Measurements from ENCODE around the gene CSGALNACT2.

CSGALNACT2 gene

GRCh38 chr10:43208147-43209073, 70.2 kb downstream of the CSGALNACT2 start:
- H3K9me3 ChIP-seq (ENCODE audit: insufficient read depth, low read length), result no peaks in the 10 kb centered on the region
- H3K27me3 ChIP-seq (ENCODE audit: low read depth, low read length), result no peaks in the 10 kb centered on the region
- H3K4me1 ChIP-seq (ENCODE audit: low read length), result no peaks in the 10 kb centered on the region
- H4K20me1 ChIP-seq (ENCODE audit: insufficient read depth, low read length), result no peaks in the 10 kb centered on the region
- no peaks in the 10 kb centered on the region for H3K79me2 ChIP-seq (ENCODE audit: low read length)
- H3K4me2 ChIP-seq (ENCODE audit: low read length), result no peak overlapping the region
- H2AFZ ChIP-seq (ENCODE audit: low read depth, low read length), result no peak overlapping the region
- TF ChIP-seq EZH2phosphoT487 (IDR thresholded peaks at IDR 0.05; ENCODE audit: low read depth), result no peak
- TF ChIP-seq, protein P1, sequence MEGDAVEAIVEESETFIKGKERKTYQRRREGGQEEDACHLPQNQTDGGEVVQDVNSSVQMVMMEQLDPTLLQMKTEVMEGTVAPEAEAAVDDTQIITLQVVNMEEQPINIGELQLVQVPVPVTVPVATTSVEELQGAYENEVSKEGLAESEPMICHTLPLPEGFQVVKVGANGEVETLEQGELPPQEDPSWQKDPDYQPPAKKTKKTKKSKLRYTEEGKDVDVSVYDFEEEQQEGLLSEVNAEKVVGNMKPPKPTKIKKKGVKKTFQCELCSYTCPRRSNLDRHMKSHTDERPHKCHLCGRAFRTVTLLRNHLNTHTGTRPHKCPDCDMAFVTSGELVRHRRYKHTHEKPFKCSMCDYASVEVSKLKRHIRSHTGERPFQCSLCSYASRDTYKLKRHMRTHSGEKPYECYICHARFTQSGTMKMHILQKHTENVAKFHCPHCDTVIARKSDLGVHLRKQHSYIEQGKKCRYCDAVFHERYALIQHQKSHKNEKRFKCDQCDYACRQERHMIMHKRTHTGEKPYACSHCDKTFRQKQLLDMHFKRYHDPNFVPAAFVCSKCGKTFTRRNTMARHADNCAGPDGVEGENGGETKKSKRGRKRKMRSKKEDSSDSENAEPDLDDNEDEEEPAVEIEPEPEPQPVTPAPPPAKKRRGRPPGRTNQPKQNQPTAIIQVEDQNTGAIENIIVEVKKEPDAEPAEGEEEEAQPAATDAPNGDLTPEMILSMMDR (IDR thresholded peaks at IDR 0.05; ENCODE audit: low read depth, low read length), result no peak
- H3K36me3 ChIP-seq (replicated peaks; ENCODE audit: low read depth, low read length), result no peaks in the 10 kb centered on the region
- no peak overlapping the region for H3K27ac ChIP-seq (ENCODE audit: low read length)
- no peak overlapping the region for H3K4me3 ChIP-seq (ENCODE audit: low read length)
- no peak overlapping the region for H3K9ac ChIP-seq (ENCODE audit: low read length)

DNA sequence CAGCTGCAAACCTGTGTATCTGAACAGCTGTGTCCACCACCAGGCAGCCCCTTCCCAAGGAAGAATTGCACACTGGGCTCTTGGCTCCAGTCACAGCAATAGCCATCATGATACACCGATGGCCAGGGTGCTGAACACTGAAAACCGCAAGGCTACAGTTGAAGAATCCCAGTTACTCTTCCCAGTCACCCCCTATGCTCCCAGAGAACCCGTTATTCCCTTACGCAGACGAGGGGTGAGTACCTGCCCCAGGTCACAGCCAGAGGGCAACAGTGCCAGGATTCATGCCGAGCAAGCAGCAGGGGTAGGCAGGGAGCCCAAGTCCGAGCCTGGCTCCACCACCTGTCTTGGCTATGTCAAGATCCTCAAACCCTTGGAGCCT, 70.8 kb downstream of the CSGALNACT2 start:
- no peak overlapping the region for H3K9ac ChIP-seq (ENCODE audit: low read length)
- no peaks in the 10 kb centered on the region for H3K27me3 ChIP-seq (ENCODE audit: low read depth, low read length)
- H4K20me1 ChIP-seq (ENCODE audit: insufficient read depth, low read length), result no peaks in the 10 kb centered on the region
- no peaks in the 10 kb centered on the region for H3K79me2 ChIP-seq (ENCODE audit: low read length)
- no peaks in the 10 kb centered on the region for H3K9me3 ChIP-seq (ENCODE audit: insufficient read depth, low read length)
- no peak overlapping the region for H3K4me3 ChIP-seq (ENCODE audit: low read length)
- H3K4me2 ChIP-seq (ENCODE audit: low read length), result no peak overlapping the region
- no peak overlapping the region for H3K27ac ChIP-seq (ENCODE audit: low read length)
- H2AFZ ChIP-seq (ENCODE audit: low read depth, low read length), result no peak overlapping the region
- no peaks in the 10 kb centered on the region for H3K4me1 ChIP-seq (ENCODE audit: low read length)
- no peaks in the 10 kb centered on the region for H3K36me3 ChIP-seq (replicated peaks; ENCODE audit: low read depth, low read length)
- TF ChIP-seq, protein P1 (IDR thresholded peaks at IDR 0.05; ENCODE audit: low read depth, low read length), result no peak
- TF ChIP-seq EZH2phosphoT487 (IDR thresholded peaks at IDR 0.05; ENCODE audit: low read depth), result no peak

GRCh38 chr10:43209651-43210141, 71.5 kb downstream of the CSGALNACT2 start:
- H3K9ac ChIP-seq (ENCODE audit: low read length), result no peak overlapping the region
- no peak overlapping the region for H2AFZ ChIP-seq (ENCODE audit: low read depth, low read length)
- H3K27me3 ChIP-seq (ENCODE audit: low read depth, low read length), result no peaks in the 10 kb centered on the region
- H3K79me2 ChIP-seq (ENCODE audit: low read length), result no peaks in the 10 kb centered on the region
- no peaks in the 10 kb centered on the region for H3K9me3 ChIP-seq (ENCODE audit: insufficient read depth, low read length)
- H3K36me3 ChIP-seq (replicated peaks; ENCODE audit: low read depth, low read length), result no peaks in the 10 kb centered on the region
- TF ChIP-seq EZH2phosphoT487 (IDR thresholded peaks at IDR 0.05; ENCODE audit: low read depth), result no peak
- TF ChIP-seq, protein P1 (IDR thresholded peaks at IDR 0.05; ENCODE audit: low read depth, low read length), result no peak
- no peaks in the 10 kb centered on the region for H3K4me1 ChIP-seq (ENCODE audit: low read length)
- no peak overlapping the region for H3K4me2 ChIP-seq (ENCODE audit: low read length)
- H3K27ac ChIP-seq (ENCODE audit: low read length), result no peak overlapping the region
- no peaks in the 10 kb centered on the region for H4K20me1 ChIP-seq (ENCODE audit: insufficient read depth, low read length)
- H3K4me3 ChIP-seq (ENCODE audit: low read length), result no peak overlapping the region

GRCh38 chr10:43210556-43210955, 72.3 kb downstream of the CSGALNACT2 start:
- no peaks in the 10 kb centered on the region for H4K20me1 ChIP-seq (ENCODE audit: insufficient read depth, low read length)
- H3K4me1 ChIP-seq (ENCODE audit: low read length), result no peaks in the 10 kb centered on the region
- H3K4me2 ChIP-seq (ENCODE audit: low read length), result no peak overlapping the region
- no peaks in the 10 kb centered on the region for H3K79me2 ChIP-seq (ENCODE audit: low read length)
- no peak overlapping the region for H3K4me3 ChIP-seq (ENCODE audit: low read length)
- H3K9me3 ChIP-seq (ENCODE audit: insufficient read depth, low read length), result no peaks in the 10 kb centered on the region
- H3K36me3 ChIP-seq (replicated peaks; ENCODE audit: low read depth, low read length), result no peaks in the 10 kb centered on the region
- H3K27me3 ChIP-seq (ENCODE audit: low read depth, low read length), result no peaks in the 10 kb centered on the region
- no peak for TF ChIP-seq EZH2phosphoT487 (IDR thresholded peaks at IDR 0.05; ENCODE audit: low read depth)
- TF ChIP-seq, protein P1 (IDR thresholded peaks at IDR 0.05; ENCODE audit: low read depth, low read length), result no peak
- H3K9ac ChIP-seq (ENCODE audit: low read length), result no peak overlapping the region
- no peak overlapping the region for H3K27ac ChIP-seq (ENCODE audit: low read length)
- H2AFZ ChIP-seq (ENCODE audit: low read depth, low read length), result no peak overlapping the region

Data from OCI-LY3 (cell line).